Type B pancreatic cell (in vitro differentiated cells): ENCODE data around the gene TAAR6. TPM values are rescaled to one million over a fixed set of nuclear protein-coding genes. Genes with fewer than 3 reads are reported as not detected.
"Not testable (repeated sequence)": the region's sequence is repeated elsewhere in the genome, so short reads cannot be mapped to it uniquely, and the experiment has no call there.

Source experiments
- DNase-seq: peaks from one replicate; pipeline ENCODE4 v3.0.0; 2021; ENCODE audit warnings: mixed read lengths; ENCODE audit not compliant: unreplicated experiment; ENCODE audit errors: extremely low spot score
- H3K27ac Mint-ChIP-seq: 2 replicates; pipeline ENCODE4 v1.8.0; 2021; ENCODE audit warnings: mild to moderate bottlenecking, mixed read lengths
- H3K27me3 Mint-ChIP-seq: 2 replicates; pipeline ENCODE4 v1.8.0; 2021; ENCODE audit warnings: mixed read lengths
- H3K36me3 Mint-ChIP-seq: 2 replicates; pipeline ENCODE4 v1.8.0; 2021; ENCODE audit warnings: mixed read lengths
- H3K4me1 Mint-ChIP-seq: one replicate; pipeline ENCODE4 v1.8.0; 2021; ENCODE audit warnings: mixed read lengths; ENCODE audit not compliant: unreplicated experiment
- H3K4me3 Mint-ChIP-seq: 2 replicates; pipeline ENCODE4 v1.8.0; 2021; ENCODE audit warnings: mild to moderate bottlenecking, mixed read lengths
- H3K9me3 Mint-ChIP-seq: 2 replicates; pipeline ENCODE4 v1.8.0; 2021; ENCODE audit warnings: mixed read lengths
- CTCF ChIP-seq: fragments of 200-600 bp; sonication (generic); conservative IDR thresholded peaks from 2 replicates; pipeline ENCODE4 v1.5.0; 2021; ENCODE audit warnings: antibody characterized with exemption, mild to moderate bottlenecking
- total RNA-seq: library from RNA; stranded (reverse); gene quantifications from 2 replicates; pipeline ENCODE4 v1.2.1, GENCODE V29; 2021; ENCODE audit warnings: low replicate concordance

The TAAR6 gene
- total RNA-seq, 1 donor from 2014 or later, result not detected

DNA sequence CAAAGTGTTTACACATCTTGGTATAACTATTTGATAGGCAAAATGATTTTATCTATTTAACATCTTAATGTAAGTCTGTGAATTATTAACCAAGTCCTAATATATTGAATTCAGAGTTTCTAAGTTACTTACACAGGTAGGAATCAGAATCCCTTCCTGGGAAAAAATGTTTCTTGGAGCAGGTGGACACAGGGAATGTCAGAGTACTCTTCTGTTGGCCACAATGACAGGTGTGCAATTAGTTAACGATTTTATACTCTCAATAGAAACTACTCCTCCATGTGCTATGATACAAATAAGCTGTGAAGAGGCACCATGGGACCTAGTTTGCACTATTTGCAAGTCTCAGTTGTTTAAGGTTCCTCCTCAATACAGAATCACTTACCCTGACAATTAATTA is 20.2 kb downstream of the TAAR6 start:
- Mint-ChIP-seq H3K27me3 (no peaks in the 10 kb centered on the region), H3K36me3 (no peaks in the 10 kb centered on the region), H3K4me1 (no peaks in the 10 kb centered on the region), H3K27ac (no peak overlapping the region), H3K4me3 (no peak overlapping the region), H3K9me3 (no peaks in the 10 kb centered on the region)
- DNase-seq, result no peak
- TF ChIP-seq CTCF, result no peak

GRCh38 chr6:132592855-132593254 is 22.7 kb downstream of the TAAR6 start:
- Mint-ChIP-seq H3K9me3 (no peaks in the 10 kb centered on the region), H3K27me3 (no peaks in the 10 kb centered on the region), H3K27ac (no peak overlapping the region), H3K4me3 (no peak overlapping the region), H3K36me3 (no peaks in the 10 kb centered on the region), H3K4me1 (no peaks in the 10 kb centered on the region)
- no peak for DNase-seq
- no peak for TF ChIP-seq CTCF

DNA sequence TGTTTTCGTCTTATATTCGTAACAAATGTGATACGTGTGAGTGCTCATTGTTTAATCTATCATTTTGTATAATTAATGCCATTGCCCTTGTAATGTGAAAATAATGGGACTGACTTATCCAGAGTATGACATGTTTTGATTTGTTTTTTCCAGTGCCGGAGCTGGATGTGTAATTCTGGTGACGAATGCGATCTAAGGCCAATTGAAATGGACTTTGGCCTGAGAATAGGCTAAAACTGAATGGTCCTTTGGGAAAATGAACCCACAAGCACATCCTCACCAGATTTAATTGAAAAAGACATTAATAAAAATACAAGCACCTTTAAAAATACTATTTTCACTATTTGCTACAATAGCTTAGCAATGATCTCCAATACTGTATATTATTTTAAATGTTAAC is 26.1 kb downstream of the TAAR6 start:
- H3K4me3 Mint-ChIP-seq, result no peak overlapping the region
- no peaks in the 10 kb centered on the region for H3K36me3 Mint-ChIP-seq
- H3K4me1 Mint-ChIP-seq, result peaks cover 3% of the 10 kb centered on the region
- peaks cover 6% of the 10 kb centered on the region for H3K27me3 Mint-ChIP-seq
- DNase-seq, result no peak
- no peak for TF ChIP-seq CTCF
- H3K27ac Mint-ChIP-seq, result no peak overlapping the region
- no peaks in the 10 kb centered on the region for H3K9me3 Mint-ChIP-seq

- Mint-ChIP-seq H3K36me3 (no peaks in the 10 kb centered on the region), H3K4me1 (peaks cover 3% of the 10 kb centered on the region), H3K4me3 (no peak overlapping the region), H3K9me3 (no peaks in the 10 kb centered on the region), H3K27ac (no peak overlapping the region), H3K27me3 (peaks cover 6% of the 10 kb centered on the region)
- peak; percentile 69 for TF ChIP-seq CTCF
- no peak for DNase-seq
These were observed 28.4 kb downstream of the TAAR6 start for GRCh38 chr6:132598473-132598872.

DNA sequence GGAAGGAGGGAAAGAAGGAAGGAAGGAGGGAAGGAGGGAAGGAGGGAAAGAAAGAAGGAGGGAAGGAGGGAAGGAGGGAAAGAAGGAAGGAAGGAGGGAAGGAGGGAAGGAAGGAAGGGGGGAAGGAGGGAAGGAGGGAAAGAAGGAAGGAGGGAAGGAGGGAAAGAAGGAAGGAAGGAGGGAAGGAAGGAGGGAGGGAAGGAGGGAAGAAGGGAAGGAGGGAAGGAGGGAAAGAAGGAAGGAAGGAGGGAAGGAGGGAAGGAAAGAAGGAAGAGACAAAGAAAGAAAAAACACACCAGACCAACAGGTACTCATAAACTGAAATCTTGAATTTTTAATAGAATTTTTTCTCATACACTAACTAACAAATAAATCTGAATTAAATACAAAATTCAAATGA is 30.8 kb downstream of the TAAR6 start:
- not testable (repeated sequence) for H3K4me3 Mint-ChIP-seq, DNase-seq, H3K9me3 Mint-ChIP-seq, H3K36me3 Mint-ChIP-seq, H3K27me3 Mint-ChIP-seq, H3K27ac Mint-ChIP-seq, H3K4me1 Mint-ChIP-seq

DNA sequence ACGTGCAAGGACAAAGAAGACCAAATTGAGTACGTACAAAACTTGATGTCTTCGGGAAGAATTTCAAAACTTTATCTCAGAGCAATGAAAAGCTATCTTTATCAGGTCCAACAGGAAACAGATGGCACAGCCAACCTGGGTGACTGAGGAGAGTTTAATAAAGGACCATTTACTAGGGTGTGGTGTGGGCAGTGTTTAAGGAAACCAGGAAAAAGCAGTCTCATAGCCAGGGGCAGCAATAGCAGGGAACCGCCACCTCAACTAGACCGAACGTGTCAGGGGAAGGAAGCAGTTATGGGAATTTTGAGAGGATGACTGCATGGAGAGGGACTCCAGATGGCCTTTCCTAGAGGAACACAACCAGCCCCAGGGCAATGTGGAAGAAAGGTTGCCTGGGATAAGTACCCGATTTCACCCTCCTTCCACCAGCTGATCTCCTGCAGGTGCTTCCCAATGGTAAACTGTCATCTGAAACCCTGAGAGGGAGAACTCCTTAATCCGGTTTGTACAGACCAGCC is 34.6 kb downstream of the TAAR6 start:
- H3K36me3 Mint-ChIP-seq, result no peaks in the 10 kb centered on the region
- no peak overlapping the region for H3K27ac Mint-ChIP-seq
- no peaks in the 10 kb centered on the region for H3K9me3 Mint-ChIP-seq
- no peak for TF ChIP-seq CTCF
- H3K4me3 Mint-ChIP-seq, result no peak overlapping the region
- no peaks in the 10 kb centered on the region for H3K4me1 Mint-ChIP-seq
- no peak for DNase-seq
- peaks cover 6% of the 10 kb centered on the region for H3K27me3 Mint-ChIP-seq
